Activated CD4-positive, alpha-beta T cell treated with anti-CD3 and anti-CD28 coated beads, Interleukin-2, amount 10 ng/mL, durations not matched to agents 24 days and 14 days (primary cell): ENCODE data around the gene SNX33. TPM values are rescaled to one million over a fixed set of nuclear protein-coding genes. Genes with fewer than 3 reads are reported as not detected.

ENCODE experiments used
- DNase-seq: peaks from one replicate; pipeline ENCODE4 v3.0.0; 2022
- H3K27ac Mint-ChIP-seq: one replicate; pipeline ENCODE4 v1.8.0; 2022; ENCODE audit warnings: mild to moderate bottlenecking, mixed read lengths
- H3K27me3 Mint-ChIP-seq: one replicate; pipeline ENCODE4 v1.8.0; 2022; ENCODE audit warnings: mixed read lengths
- H3K36me3 Mint-ChIP-seq: one replicate; pipeline ENCODE4 v1.8.0; 2022; ENCODE audit warnings: low read depth, mild to moderate bottlenecking, mixed read lengths
- H3K4me1 Mint-ChIP-seq: one replicate; pipeline ENCODE4 v1.8.0; 2021; ENCODE audit warnings: mixed read lengths
- H3K4me3 Mint-ChIP-seq: one replicate; pipeline ENCODE4 v1.8.0; 2022; ENCODE audit warnings: mild to moderate bottlenecking, moderate library complexity, mixed read lengths
- H3K9me3 Mint-ChIP-seq: one replicate; pipeline ENCODE4 v1.8.0; 2021; ENCODE audit warnings: mixed read lengths
- intact Hi-C: fragments of 100-400 bp; cut with micrococcal nuclease; formaldehyde crosslinking; loops from one replicate; pipeline ENCODE4 v1.15.1; 2023
- total RNA-seq: library from RNA; stranded (reverse); gene quantifications from 2 replicates; pipeline ENCODE4 v1.2.3, GENCODE V29; 2022

Gene SNX33
- total RNA-seq, 1 donor from 2014 or later = 4.1 TPM

- peaks cover 5% of the 10 kb centered on the region for H3K27me3 Mint-ChIP-seq
These were observed 1.5 kb downstream of the SNX33 start for GRCh38 chr15:75649045-75649761.

DNA sequence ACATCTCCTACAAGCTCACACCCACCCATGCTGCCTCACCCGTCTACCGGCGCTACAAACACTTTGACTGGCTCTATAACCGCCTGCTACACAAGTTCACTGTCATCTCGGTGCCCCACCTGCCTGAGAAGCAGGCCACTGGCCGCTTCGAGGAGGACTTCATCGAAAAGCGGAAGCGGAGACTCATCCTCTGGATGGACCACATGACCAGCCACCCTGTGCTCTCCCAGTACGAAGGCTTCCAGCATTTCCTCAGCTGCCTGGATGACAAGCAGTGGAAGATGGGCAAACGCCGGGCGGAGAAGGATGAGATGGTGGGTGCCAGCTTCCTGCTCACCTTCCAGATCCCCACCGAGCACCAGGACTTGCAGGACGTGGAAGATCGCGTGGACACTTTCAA lies 2.1 kb downstream of the SNX33 start:
- intact Hi-C loops = no loop called here

More at GRCh38 chr15:75649045-75649761, 1.5 kb downstream of the SNX33 start:
- peaks cover 34% of the 10 kb centered on the region for H3K4me1 Mint-ChIP-seq
- no peak overlapping the region for H3K27ac Mint-ChIP-seq
- no peaks in the 10 kb centered on the region for H3K9me3 Mint-ChIP-seq
- H3K36me3 Mint-ChIP-seq = peaks cover 2% of the 10 kb centered on the region
- intact Hi-C loops = no loop called here
- peak overlapping the region; percentile 83 for H3K4me3 Mint-ChIP-seq
- DNase-seq = no peak

GRCh38 chr15:75650908-75651809 lies 3.4 kb downstream of the SNX33 start:
- intact Hi-C loops = no loop called here

More for the DNA sequence above, 2.1 kb downstream of the SNX33 start:
- Mint-ChIP-seq H3K9me3 (no peaks in the 10 kb centered on the region), H3K27me3 (peaks cover 2% of the 10 kb centered on the region), H3K4me3 (peak overlapping the region; percentile 42), H3K36me3 (peaks cover 2% of the 10 kb centered on the region), H3K4me1 (peaks cover 34% of the 10 kb centered on the region), H3K27ac (no peak overlapping the region)
- no peak for DNase-seq

GRCh38 chr15:75651810-75652543 lies 4.3 kb downstream of the SNX33 start:
- Mint-ChIP-seq H3K36me3 (peaks cover 2% of the 10 kb centered on the region), H3K27ac (peak overlapping the region; percentile 78), H3K27me3 (no peaks in the 10 kb centered on the region), H3K9me3 (no peaks in the 10 kb centered on the region), H3K4me3 (peak overlapping the region; percentile 58), H3K4me1 (peaks cover 22% of the 10 kb centered on the region)
- no peak for DNase-seq
- intact Hi-C loops = no loop called here

More at GRCh38 chr15:75650908-75651809, 3.4 kb downstream of the SNX33 start:
- H3K4me1 Mint-ChIP-seq = peaks cover 29% of the 10 kb centered on the region
- H3K4me3 Mint-ChIP-seq = peak overlapping the region; percentile 58
- DNase-seq = peak; percentile 63
- no peaks in the 10 kb centered on the region for H3K9me3 Mint-ChIP-seq
- H3K27me3 Mint-ChIP-seq = peaks cover 2% of the 10 kb centered on the region
- H3K27ac Mint-ChIP-seq = peak overlapping the region; percentile 62
- peaks cover 2% of the 10 kb centered on the region for H3K36me3 Mint-ChIP-seq

- intact Hi-C loops = no loop called here
- peaks cover 2% of the 10 kb centered on the region for H3K36me3 Mint-ChIP-seq
- no peaks in the 10 kb centered on the region for H3K9me3 Mint-ChIP-seq
- H3K4me1 Mint-ChIP-seq = peaks cover 19% of the 10 kb centered on the region
- no peak overlapping the region for H3K27ac Mint-ChIP-seq
- H3K27me3 Mint-ChIP-seq = no peaks in the 10 kb centered on the region
- no peak for DNase-seq
- no peak overlapping the region for H3K4me3 Mint-ChIP-seq
These were observed 5.7 kb downstream of the SNX33 start for GRCh38 chr15:75653347-75653913.

DNA sequence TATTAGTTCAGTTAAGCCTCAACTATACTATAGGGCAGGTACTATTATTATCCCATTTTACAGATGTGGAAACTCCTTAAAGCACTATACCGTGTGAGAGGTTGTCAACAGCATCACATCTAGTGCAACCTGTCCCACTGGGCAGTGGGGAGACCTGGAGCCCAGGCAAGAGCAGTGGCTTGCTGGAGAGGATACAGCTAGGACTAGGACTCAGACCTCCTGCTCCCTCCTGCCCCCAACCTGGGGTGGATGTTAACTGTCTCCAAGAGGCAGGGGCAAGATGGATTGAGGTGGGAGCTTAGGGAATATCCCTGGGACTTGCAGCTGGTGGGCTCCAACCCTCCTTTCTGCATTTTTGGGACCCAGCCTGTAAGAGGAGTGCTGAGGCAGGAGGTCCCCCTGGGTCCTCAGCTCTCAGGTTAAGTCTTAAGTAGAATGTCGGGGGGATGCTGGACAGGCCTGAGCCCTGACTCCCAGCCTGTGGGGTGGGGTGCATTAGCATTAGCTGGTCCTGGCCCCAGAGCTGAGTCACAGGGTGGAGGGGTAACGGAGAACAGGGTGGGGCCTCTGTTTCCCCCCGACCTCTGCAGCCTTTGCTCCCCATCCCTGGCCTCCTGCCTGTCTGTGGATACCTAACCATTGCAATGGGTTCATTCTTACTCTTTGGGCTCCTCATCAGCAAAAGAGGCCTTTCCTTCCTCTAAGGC lies 6.6 kb downstream of the SNX33 start:
- no peaks in the 10 kb centered on the region for H3K9me3 Mint-ChIP-seq
- intact Hi-C loops = no loop called here
- DNase-seq = no peak
- no peak overlapping the region for H3K27ac Mint-ChIP-seq
- H3K36me3 Mint-ChIP-seq = peaks cover 2% of the 10 kb centered on the region
- H3K27me3 Mint-ChIP-seq = no peaks in the 10 kb centered on the region
- H3K4me1 Mint-ChIP-seq = peaks cover 19% of the 10 kb centered on the region
- no peak overlapping the region for H3K4me3 Mint-ChIP-seq

DNA sequence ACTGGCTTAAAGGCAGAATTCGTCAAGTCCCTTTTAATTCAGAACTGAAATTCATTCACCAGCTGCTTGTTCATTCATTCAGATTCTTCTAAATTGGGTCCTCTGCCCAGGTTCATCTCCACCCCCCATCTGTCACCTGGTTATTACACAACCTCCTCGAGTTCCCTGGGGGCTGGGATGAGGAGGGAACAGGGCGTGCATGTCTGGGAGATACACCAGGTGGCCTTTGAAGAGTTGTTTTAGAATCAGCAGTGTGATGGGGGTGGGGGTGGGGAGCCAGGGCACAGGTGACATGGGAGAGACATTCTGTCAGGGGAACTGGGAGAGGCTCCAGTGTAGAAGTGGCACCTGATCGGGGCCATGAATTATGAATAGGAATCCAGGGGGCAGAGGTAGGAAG lies 8.2 kb downstream of the SNX33 start:
- Mint-ChIP-seq H3K36me3 (peaks cover 2% of the 10 kb centered on the region), H3K4me3 (no peak overlapping the region), H3K27ac (no peak overlapping the region), H3K27me3 (no peaks in the 10 kb centered on the region), H3K9me3 (no peaks in the 10 kb centered on the region), H3K4me1 (peaks cover 14% of the 10 kb centered on the region)
- intact Hi-C loops = no loop called here
- no peak for DNase-seq

DNA sequence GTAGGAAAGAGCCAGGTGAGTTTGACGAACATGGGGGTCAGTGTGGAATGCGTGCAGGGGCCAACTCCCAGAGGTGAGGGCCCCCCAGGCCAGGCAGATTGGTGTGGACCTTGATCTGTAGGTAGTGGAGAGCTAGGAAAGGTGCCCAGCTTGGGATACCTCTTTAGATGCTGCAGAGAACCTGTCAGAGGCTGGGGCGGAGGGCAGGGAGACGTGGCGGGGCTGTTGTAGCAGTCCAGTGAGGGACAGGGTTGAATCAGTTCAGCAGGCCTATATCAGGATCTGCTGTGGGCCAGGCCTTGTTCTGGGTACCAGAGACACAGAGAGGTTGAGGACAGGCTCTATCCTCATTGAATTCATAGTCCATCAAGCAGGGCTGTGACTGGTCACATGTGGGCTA lies 8.6 kb downstream of the SNX33 start:
- no peaks in the 10 kb centered on the region for H3K27me3 Mint-ChIP-seq
- H3K4me3 Mint-ChIP-seq = no peak overlapping the region
- intact Hi-C loops = no loop called here
- H3K27ac Mint-ChIP-seq = no peak overlapping the region
- DNase-seq = no peak
- no peaks in the 10 kb centered on the region for H3K9me3 Mint-ChIP-seq
- H3K4me1 Mint-ChIP-seq = peaks cover 10% of the 10 kb centered on the region
- peaks cover 2% of the 10 kb centered on the region for H3K36me3 Mint-ChIP-seq

DNA sequence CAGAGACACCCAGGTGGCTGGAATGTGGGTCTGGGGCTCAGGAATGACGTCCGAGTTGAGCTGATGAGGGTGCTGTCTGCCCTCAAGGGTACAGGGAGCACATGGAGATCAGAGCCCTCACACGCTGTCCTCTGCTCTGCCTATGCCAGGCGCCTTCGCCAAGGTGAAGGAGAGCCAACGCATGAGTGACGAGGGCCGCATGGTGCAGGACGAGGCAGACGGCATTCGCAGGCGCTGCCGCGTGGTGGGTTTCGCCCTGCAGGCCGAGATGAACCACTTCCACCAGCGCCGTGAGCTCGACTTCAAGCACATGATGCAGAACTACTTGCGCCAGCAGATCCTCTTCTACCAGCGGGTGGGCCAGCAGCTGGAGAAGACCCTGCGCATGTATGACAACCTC lies 9.1 kb downstream of the SNX33 start:
- Mint-ChIP-seq H3K27ac (no peak overlapping the region), H3K4me1 (peaks cover 6% of the 10 kb centered on the region), H3K36me3 (peaks cover 2% of the 10 kb centered on the region), H3K27me3 (no peaks in the 10 kb centered on the region), H3K9me3 (no peaks in the 10 kb centered on the region), H3K4me3 (no peak overlapping the region)
- intact Hi-C loops = no loop called here
- no peak for DNase-seq

DNA sequence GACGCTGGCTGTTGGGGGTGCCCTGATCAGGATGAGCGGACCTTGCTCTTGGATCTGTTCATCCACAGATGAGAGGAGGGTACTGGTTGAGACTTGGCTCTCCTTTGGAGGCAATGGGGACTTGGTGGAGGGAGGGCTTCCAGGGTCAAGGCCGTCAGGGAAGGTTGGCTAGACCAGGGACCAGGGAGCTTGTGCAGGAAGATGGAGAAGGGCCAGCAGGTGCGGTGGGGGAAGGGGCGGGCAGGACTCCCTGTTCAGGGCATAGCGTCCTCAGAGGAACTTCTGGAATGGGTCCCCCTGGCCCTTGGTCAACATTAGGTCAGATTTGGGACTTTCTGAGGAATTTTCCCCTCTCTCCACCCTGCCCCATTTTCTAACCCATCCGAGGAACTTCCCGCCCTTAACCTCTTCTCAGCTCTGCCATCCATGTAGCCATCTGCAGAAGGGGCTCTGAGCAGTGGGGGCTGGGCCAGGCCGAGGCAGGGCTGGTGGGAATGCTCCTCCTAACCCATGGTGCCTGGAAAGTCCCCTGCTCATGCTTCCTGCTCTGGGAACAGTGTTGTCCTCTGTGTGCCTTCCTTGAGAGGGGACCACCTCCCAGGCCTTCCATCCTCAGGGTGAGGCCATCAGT lies 11.5 kb downstream of the SNX33 start:
- Mint-ChIP-seq H3K27ac (no peak overlapping the region), H3K4me3 (no peak overlapping the region), H3K36me3 (no peaks in the 10 kb centered on the region), H3K27me3 (no peaks in the 10 kb centered on the region), H3K9me3 (no peaks in the 10 kb centered on the region), H3K4me1 (no peaks in the 10 kb centered on the region)
- no peak for DNase-seq
- intact Hi-C loops = no loop called here

GRCh38 chr15:75659928-75660645 lies 12.4 kb downstream of the SNX33 start:
- Mint-ChIP-seq H3K4me3 (no peak overlapping the region), H3K36me3 (no peaks in the 10 kb centered on the region), H3K9me3 (no peaks in the 10 kb centered on the region), H3K27ac (no peak overlapping the region), H3K4me1 (no peaks in the 10 kb centered on the region), H3K27me3 (no peaks in the 10 kb centered on the region)
- DNase-seq = no peak
- intact Hi-C loops = no loop called here

GRCh38 chr15:75661100-75661755 lies 13.5 kb downstream of the SNX33 start:
- H3K9me3 Mint-ChIP-seq = no peaks in the 10 kb centered on the region
- intact Hi-C loops = no loop called here
- no peaks in the 10 kb centered on the region for H3K4me1 Mint-ChIP-seq
- DNase-seq = no peak
- H3K27ac Mint-ChIP-seq = no peak overlapping the region
- H3K27me3 Mint-ChIP-seq = no peaks in the 10 kb centered on the region
- H3K36me3 Mint-ChIP-seq = no peaks in the 10 kb centered on the region
- no peak overlapping the region for H3K4me3 Mint-ChIP-seq
